ENCODE data around the gene KCNJ6. TPM values are rescaled to one million over a fixed set of nuclear protein-coding genes. Genes with fewer than 3 reads are reported as not detected.

KCNJ6 gene
- total RNA-seq, 1 experiment from 2014 or later: not detected

GRCh38 chr21:37896788-37897187 lies 19.5 kb downstream of the KCNJ6 start:
- no peak overlapping the region for H3K27ac ChIP-seq (ENCODE audit: low read depth, low read length, poor library complexity, severe bottlenecking)
- TF ChIP-seq EZH2 (IDR thresholded peaks at IDR 0.05; ENCODE audit: borderline replicate concordance, low read depth, low read length, poor library complexity, severe bottlenecking): no peak
- no peak for TF ChIP-seq CTCF (conservative IDR thresholded peaks at IDR 0.05; ENCODE audit: low read depth, low read length)
- H3K4me1 ChIP-seq (ENCODE audit: insufficient read depth, low read length, poor library complexity, severe bottlenecking): no peaks in the 10 kb centered on the region
- intact Hi-C loops (cut with micrococcal nuclease; ENCODE audit: unreplicated experiment): no loop called here
- BruUV-seq (replicated peaks): no TSS peak
- ChIA-PET CTCF (no interaction called here), POLR2A (ENCODE audit: low non-redundant PET) (no interaction called here)
- no peaks in the 10 kb centered on the region for H3K9me3 ChIP-seq (ENCODE audit: low read depth, low read length, poor library complexity, severe bottlenecking)
- H3K4me3 ChIP-seq (ENCODE audit: low read depth, low read length, poor library complexity, severe bottlenecking): no peak overlapping the region
- DNase-seq (ENCODE audit: low spot score): no peak
- H3K27me3 ChIP-seq (replicated peaks; ENCODE audit: insufficient read depth, low read depth, low read length, poor library complexity): peaks cover 46% of the 10 kb centered on the region
- H3K36me3 ChIP-seq (ENCODE audit: insufficient read depth, low read length, poor library complexity, severe bottlenecking): no peaks in the 10 kb centered on the region

GRCh38 chr21:37891972-37892371 lies 24.3 kb downstream of the KCNJ6 start:
- H3K9me3 ChIP-seq (ENCODE audit: low read depth, low read length, poor library complexity, severe bottlenecking): no peaks in the 10 kb centered on the region
- H3K4me1 ChIP-seq (ENCODE audit: insufficient read depth, low read length, poor library complexity, severe bottlenecking): no peaks in the 10 kb centered on the region
- intact Hi-C loops (cut with micrococcal nuclease; ENCODE audit: unreplicated experiment): no loop called here
- BruUV-seq (replicated peaks): no TSS peak
- H3K36me3 ChIP-seq (ENCODE audit: insufficient read depth, low read length, poor library complexity, severe bottlenecking): no peaks in the 10 kb centered on the region
- DNase-seq (ENCODE audit: low spot score): no peak
- CTCF ChIA-PET: no interaction called here
- H3K27ac ChIP-seq (ENCODE audit: low read depth, low read length, poor library complexity, severe bottlenecking): no peak overlapping the region
- peaks cover 39% of the 10 kb centered on the region for H3K27me3 ChIP-seq (replicated peaks; ENCODE audit: insufficient read depth, low read depth, low read length, poor library complexity)
- POLR2A ChIA-PET (ENCODE audit: low non-redundant PET): no interaction called here
- no peak for TF ChIP-seq CTCF (conservative IDR thresholded peaks at IDR 0.05; ENCODE audit: low read depth, low read length)
- TF ChIP-seq EZH2 (IDR thresholded peaks at IDR 0.05; ENCODE audit: borderline replicate concordance, low read depth, low read length, poor library complexity, severe bottlenecking): no peak
- no peak overlapping the region for H3K4me3 ChIP-seq (ENCODE audit: low read depth, low read length, poor library complexity, severe bottlenecking)

- peaks cover 48% of the 10 kb centered on the region for H3K27me3 ChIP-seq (replicated peaks; ENCODE audit: insufficient read depth, low read depth, low read length, poor library complexity)
- DNase-seq (ENCODE audit: low spot score): no peak
- CTCF ChIA-PET: no interaction called here
- POLR2A ChIA-PET (ENCODE audit: low non-redundant PET): no interaction called here
- no peak for TF ChIP-seq CTCF (conservative IDR thresholded peaks at IDR 0.05; ENCODE audit: low read depth, low read length)
- TF ChIP-seq EZH2 (IDR thresholded peaks at IDR 0.05; ENCODE audit: borderline replicate concordance, low read depth, low read length, poor library complexity, severe bottlenecking): no peak
- BruUV-seq (replicated peaks): no TSS peak
- no peaks in the 10 kb centered on the region for H3K9me3 ChIP-seq (ENCODE audit: low read depth, low read length, poor library complexity, severe bottlenecking)
- no peak overlapping the region for H3K4me3 ChIP-seq (ENCODE audit: low read depth, low read length, poor library complexity, severe bottlenecking)
- no peaks in the 10 kb centered on the region for H3K36me3 ChIP-seq (ENCODE audit: insufficient read depth, low read length, poor library complexity, severe bottlenecking)
- no peak overlapping the region for H3K27ac ChIP-seq (ENCODE audit: low read depth, low read length, poor library complexity, severe bottlenecking)
- no peaks in the 10 kb centered on the region for H3K4me1 ChIP-seq (ENCODE audit: insufficient read depth, low read length, poor library complexity, severe bottlenecking)
- intact Hi-C loops (cut with micrococcal nuclease; ENCODE audit: unreplicated experiment): no loop called here
Observed at GRCh38 chr21:37888659-37889058, 27.6 kb downstream of the KCNJ6 start.

All from A673 (cell line).